DMS153 treated with DMSO at 0.1 percent for 48 hours (cell line): Measurements from ENCODE around the gene F5.
"Not testable (repeated sequence)": the region's sequence is repeated elsewhere in the genome, so short reads cannot be mapped to it uniquely, and the experiment has no call there.

Experiments used
- DNase-seq: peaks from one replicate; lab custom pipeline; 2025; ENCODE audit not compliant: unreplicated experiment; lab: John Stamatoyannopoulos, UW

The F5 gene

DNA sequence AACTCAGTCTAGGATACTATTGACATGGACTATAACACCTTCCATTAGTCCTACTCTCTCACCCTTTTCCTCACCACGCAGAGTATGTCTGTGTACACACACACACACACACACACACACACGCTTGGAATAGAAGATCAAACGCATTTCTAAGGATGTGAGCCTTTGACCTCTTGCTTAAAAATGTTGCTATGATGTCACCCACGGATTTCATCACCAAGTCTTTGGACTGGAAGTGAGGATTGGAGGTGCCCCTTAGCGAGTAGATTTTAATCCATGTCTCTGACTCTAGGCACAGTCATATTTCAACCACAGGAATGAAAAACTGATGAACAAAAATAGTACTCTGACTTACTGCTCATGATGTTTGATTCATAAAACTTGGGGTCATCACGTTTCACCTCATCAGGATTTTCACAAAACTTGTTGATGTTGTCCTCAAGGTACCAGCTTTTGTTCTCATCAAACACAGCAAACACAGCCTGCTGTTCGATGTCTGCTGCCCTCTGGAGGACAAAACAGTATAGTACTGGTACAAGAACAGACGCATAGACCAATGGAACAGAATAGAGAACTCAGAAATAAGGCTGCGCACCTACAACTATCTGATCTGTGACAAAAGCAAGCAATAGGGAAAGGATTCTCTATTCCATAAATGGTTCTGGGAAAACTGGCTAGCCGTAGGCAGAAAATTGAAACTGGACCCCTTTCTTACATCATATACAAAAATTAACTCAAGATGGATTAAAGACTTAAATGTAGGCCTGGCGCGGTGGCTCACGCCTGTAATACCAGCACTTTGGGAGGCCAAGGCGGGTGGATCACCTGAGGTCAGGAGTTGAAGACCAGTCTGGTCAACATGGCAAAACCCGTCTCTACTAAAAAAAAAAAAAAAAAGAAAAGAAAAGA, 39.9 kb downstream of the F5 start:
- peak; percentile 78 for DNase-seq

GRCh38 chr1:169545472-169545871, 40.8 kb downstream of the F5 start:
- DNase-seq = no peak

GRCh38 chr1:169538998-169539871, 47.0 kb downstream of the F5 start:
- no peak for DNase-seq

- no peak for DNase-seq
Observed at GRCh38 chr1:169534653-169535052, 51.6 kb downstream of the F5 start.

DNA sequence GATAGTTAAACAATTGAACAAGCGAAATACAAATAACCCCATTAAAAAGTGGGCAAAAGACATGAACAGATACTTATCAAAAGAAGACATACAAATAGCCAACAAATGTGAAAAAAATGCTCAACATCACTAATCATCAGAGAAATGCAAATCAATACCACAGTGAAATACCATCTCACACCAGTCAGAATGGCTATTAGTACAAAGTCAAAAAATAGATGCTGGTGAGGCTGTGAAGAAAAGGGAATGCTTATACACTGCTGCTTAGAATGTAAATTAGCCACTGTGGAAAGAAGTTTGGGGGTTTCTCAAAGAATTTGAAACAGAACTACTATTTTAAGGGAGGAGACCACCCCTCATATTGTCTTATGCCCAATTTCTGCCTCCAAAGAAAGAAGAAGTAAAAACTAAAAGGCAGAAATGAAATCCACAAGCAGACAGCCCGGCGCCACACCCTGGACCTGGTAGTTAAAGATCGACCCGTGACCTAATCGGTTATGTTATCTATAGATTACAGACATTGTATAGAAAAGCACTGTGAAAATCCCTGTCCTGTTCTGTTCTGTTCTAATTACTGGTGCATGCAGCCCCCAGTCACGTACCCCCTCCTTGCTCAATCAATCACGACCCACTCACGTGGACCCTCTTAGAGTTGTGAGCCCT, 52.6 kb downstream of the F5 start:
- not testable (repeated sequence) for DNase-seq

DNA sequence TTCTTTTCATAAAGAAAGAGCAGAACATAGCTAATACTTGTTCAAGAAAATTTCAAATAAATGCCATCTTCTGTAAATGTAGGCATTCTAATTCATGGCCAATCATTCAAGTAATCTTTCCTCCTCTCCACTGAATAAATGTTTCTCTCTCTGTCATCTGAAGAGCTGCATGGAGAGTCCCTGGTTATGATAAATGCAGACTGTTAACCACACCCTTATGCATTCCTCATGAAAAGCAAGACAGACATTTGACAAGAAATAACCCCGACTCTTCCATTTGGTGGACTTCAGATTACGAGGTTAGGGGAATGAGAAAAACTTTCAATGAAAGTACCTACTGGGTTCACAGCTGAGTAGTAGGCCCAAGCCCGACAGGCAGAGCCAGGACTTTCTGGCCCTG, 55.8 kb downstream of the F5 start:
- no peak for DNase-seq

GRCh38 chr1:169529068-169529642, 57.1 kb downstream of the F5 start:
- peak; percentile 69 for DNase-seq

DNA sequence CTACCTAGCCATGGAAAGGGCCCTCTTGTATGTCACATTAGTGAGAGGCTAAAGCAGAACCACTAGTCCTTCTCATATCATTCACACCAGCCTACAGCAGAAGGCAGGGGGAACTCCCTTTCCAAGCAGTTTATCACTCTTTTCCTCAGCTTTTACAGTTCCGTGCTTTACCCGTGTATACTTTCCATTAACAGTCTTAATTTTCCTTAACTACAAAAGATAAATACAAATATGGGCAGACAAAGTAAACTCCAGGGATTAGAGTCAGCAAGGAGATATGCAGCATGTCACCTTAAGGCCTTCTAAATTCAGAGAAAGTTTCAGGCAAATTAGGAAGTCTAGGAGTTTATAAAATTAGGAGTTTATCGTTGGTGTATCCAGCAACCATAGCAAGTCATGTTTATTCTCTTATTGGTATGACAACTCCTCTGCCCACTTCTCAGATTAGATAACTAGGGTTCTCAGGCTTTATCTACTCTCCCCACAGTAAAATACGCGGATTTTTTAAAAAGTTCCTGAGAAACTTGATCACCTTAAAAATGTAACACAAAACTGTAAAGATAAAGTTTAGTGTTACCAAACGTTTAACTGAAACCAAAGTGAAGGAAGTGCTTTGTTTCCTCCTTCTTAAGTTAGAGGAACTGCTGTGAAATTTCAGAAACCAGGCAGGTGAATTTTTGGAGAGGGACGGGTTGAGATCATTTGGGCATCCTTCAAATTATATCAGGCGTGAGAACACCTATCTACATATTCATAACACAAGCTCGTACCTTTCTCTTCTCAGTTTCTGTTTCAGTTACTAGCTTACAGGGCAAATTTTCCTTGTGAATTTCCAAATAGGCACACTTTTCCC, 57.8 kb downstream of the F5 start:
- no peak for DNase-seq

- DNase-seq = no peak
Observed at GRCh38 chr1:169527451-169528214, 58.6 kb downstream of the F5 start.

DNA sequence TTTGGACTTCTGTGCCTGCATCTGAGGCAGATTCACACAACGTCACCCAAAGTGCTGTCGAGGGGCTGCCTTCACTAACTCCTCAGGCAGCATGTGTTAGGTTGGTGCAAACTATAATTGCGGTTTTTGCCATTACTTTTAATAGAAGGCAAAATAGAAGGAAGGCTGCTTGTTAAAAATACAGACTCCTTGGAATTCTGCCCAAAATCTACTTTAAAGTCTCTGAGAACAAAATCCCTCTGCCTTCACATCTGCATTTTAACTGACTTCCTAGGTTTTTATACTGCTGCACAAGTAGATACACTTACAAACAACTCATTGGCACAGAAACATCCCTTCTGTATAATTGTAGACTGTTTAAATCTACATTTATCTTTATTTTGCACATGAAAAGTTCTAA, 59.3 kb downstream of the F5 start:
- DNase-seq = no peak

DNA sequence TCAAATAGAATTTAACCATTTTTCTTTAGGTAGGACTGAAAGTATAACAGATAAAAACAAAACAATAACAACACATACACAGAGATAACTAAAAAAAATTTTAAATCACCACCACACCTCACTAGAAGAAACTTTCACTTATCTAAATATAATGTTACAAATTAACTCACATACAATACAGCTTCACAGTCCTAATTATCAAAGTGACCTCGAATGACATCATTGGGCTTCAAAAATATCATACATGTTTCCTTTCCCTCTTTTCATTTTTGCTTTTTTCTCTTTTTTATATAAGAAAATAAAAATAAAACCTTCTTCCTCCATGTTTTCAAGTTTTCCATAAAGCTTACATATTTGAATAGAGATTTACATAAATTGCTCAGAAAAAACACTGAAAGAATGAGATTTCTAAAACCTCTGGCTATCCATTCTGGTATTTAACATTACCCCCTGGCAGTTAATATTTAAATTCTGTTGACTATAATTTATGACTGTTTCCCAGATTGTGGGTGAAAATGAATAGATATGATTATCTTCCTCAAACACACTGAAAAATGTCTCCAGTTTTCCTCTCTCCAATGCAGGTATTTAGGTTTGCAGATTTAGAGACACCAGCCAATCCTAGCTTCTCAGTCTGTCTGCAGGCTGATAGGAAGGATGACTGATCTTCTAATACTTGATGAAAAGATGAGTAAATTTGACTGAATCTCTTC, 60.0 kb downstream of the F5 start:
- no peak for DNase-seq

GRCh38 chr1:169525391-169525790, 60.9 kb downstream of the F5 start:
- DNase-seq = no peak

- DNase-seq = no peak
Observed at GRCh38 chr1:169523904-169524303, 62.4 kb downstream of the F5 start.

GRCh38 chr1:169521226-169521625, 65.1 kb downstream of the F5 start:
- DNase-seq = no peak

DNA sequence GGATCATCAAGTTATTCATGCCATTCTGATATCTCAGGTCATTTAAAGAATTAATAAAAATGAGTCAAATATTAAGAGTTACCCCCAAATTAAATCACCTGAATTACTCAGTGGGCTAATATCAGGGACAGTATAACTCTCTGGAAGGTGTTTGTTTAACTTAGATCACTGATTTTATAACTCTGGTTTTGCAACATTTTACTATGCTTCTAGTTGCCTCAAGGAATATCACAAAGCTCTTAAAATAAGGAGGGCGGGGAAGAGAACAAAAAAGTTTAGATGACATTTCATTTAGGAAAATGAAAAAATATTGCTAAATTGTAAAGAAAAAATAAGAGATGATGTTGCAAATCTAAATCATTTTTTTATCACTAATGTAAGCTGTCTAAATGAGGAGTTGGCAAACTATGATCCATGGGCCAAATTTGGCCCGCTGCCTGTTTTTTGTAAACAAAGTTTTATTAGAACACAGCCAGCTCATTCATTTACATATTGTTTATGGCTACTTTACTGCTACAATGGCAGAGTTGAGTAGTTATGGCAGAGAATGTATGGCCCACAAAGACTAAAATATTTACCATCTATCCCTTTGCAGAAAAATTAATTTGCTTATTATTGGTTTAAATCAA, 68.6 kb downstream of the F5 start:
- DNase-seq = no peak

GRCh38 chr1:169515641-169516040, 70.6 kb downstream of the F5 start:
- DNase-seq = no peak

DNA sequence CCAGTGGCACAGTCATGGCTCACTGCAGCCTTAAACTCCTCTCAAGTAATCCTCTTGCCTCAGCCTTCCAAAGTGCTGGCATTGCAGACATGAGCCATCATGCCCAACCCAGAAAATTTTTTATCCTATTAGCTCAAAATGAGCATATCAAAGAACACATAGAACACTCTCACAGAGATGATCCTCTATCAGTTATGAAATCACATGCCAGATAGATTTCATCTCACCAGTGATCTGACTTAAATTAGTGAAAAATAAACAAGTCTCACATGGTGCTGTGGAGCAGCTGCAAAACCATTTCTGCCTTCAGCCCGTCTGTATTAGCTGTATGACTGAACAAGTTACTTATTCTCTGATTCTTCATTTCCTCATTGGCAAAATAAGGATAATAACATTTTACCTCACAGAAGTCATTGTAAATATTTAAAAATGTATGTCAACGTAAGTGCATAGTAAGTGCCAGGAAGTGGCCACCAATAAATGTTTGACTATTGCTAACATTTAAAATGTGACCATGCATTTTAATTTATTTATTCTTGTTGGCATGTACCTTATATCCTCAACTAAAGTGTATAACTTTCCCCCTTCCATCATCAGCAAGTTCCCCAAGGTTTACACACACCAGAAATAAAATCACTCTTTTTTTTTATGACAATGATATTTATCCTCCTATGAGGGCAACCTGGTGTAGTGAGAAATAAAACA, 71.6 kb downstream of the F5 start:
- DNase-seq = no peak

GRCh38 chr1:169513208-169513607, 73.1 kb downstream of the F5 start:
- DNase-seq = no peak
